AG04449 (cell line): ENCODE measurements around the gene NPAS4.
"Not testable (repeated sequence)": the region's sequence is repeated elsewhere in the genome, so short reads cannot be mapped to it uniquely, and the experiment has no call there.

Experiments
- CTCF ChIA-PET: fragments of 350-600 bp; formaldehyde crosslinking; extraction: SDS; loops from one replicate; lab custom pipeline; 2021; ENCODE audit warnings: antibody characterized with exemption; lab: Yijun Ruan, JAX
- POLR2A ChIA-PET: fragments of 400-600, 350-600 bp; formaldehyde crosslinking; extraction: SDS; loops from one replicate; lab custom pipeline; 2020; ENCODE audit warnings: antibody characterized with exemption, inconsistent platforms; lab: Yijun Ruan, JAX
- DNase-seq: peaks from one replicate; pipeline ENCODE4 v3.0.0-alpha.2; 2010; ENCODE audit warnings: low read depth, low spot score
- H3K4me3 ChIP-seq: 2 replicates; pipeline ENCODE4 v1.5.1; 2011; ENCODE audit warnings: low read depth, mild to moderate bottlenecking, control low read depth, low read length
- CTCF ChIP-seq: IDR thresholded peaks from one replicate; pipeline ENCODE4 v1.5.1; 2011; ENCODE audit warnings: mild to moderate bottlenecking, moderate library complexity, low read length, control low read depth, inconsistent platforms; ENCODE audit not compliant: insufficient read depth; ENCODE audit errors: missing control alignments

Gene NPAS4

DNA sequence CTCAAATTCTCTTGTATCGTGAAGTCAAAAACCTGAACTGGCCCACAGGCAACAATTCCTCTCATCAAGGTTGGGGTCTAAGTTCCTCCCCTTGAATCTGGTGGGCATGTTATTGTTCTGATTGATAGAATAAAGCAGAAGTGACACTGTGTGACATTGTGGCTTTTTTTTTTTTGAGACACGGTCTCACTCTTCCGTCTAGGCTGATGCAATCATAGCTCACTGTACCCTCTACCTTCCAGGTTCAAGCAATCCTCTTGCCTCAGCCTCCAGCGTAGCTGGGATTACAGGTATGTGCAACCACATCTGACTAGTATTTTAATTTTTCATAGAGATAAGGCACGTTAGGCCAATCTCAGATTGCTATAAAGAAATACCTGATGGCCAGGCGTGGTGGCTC, 37.0 kb downstream of the NPAS4 start:
- ChIA-PET CTCF (interaction anchor here (1.4 kb wide), 1 partner anchor 19 kb away, joined by 3 read pairs; the partner anchor contains the start of gene MRPL11), POLR2A (no interaction called here)
- no peak for DNase-seq
- no peak for TF ChIP-seq CTCF
- H3K4me3 ChIP-seq, result no peak overlapping the region

- ChIA-PET CTCF (interaction anchor here (1.3 to 1.7 kb wide), 3 partner anchors 28 to 70 kb away, joined by 3 to 5 read pairs (median 3); no protein-coding TSS in a partner anchor), POLR2A (interaction anchor here (1.0 kb wide), 1 partner anchor 21 kb away, joined by 3 read pairs; the partner anchor contains the start of gene DPP3)
- DNase-seq, result no peak
- TF ChIP-seq CTCF, result no peak
- H3K4me3 ChIP-seq, result no peak overlapping the region
Observed at GRCh38 chr11:66459138-66459778, 38.4 kb downstream of the NPAS4 start.

DNA sequence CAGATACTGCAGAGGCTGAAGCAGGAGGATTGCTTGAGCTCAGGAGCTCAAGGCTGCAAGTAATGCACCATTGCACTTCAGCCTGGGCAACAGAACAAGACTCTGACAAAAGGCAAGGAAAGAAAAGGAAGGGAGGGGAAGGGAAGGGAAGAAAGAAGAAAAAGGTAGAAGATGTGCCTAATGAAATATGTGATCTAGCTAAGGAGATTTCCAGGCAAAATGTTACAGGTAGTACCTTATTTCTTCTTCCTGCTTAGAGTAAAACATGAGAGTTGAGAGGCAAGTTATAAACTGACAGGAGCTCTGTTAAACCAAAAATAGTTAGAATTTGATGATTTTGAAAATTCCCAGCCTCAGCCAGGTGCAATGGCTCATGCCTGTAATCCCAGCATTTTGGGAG, 41.2 kb downstream of the NPAS4 start:
- DNase-seq, result no peak
- TF ChIP-seq CTCF, result no peak
- POLR2A ChIA-PET, result no interaction called here
- H3K4me3 ChIP-seq, result no peak overlapping the region
- CTCF ChIA-PET, result interaction anchor here (0.7 to 1.4 kb wide), 6 partner anchors 23 to 216 kb away, joined by 3 to 7 read pairs (median 4); partner anchors contain the start of genes MRPL11 and RBM4B

DNA sequence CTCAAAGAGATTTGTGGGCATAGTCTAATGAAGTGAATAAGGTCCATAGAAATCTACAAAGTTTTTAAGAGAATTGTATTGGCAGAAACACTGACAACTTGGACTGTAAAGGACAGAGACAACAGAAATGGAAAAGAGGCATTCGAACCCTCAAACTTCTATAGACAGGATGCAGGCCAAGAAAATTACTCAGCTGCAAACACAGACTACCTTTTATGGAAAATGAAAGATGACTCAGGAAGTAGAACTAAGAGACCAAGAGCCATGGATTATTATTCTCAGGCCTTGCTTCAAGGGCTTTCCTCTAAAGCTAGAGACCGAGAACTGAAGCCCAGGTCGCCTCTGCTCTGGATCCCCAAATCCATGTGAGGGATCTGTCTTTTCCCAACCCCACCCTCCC, 42.1 kb downstream of the NPAS4 start:
- DNase-seq, result no peak
- H3K4me3 ChIP-seq, result no peak overlapping the region
- no peak for TF ChIP-seq CTCF
- ChIA-PET CTCF (interaction anchor here (0.9 kb wide), 1 partner anchor 24 kb away, joined by 3 read pairs; the partner anchor contains the start of gene MRPL11), POLR2A (no interaction called here)

DNA sequence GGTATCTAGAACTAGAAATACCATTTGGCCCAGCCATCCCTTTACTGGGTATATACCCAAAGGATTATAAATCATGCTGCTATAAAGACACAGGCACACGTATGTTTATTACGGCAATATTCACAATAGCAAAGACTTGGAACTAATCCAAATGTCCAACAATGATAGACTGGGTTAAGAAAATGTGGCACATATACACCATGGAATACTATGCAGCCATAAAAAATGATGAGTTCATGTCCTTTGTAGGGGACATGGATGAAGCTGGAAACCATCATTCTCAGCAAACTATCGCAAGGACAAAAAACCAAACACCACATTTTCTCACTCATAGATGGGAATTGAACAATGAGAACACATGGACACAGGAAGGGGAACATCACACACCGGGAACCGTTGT, 43.3 kb downstream of the NPAS4 start:
- POLR2A ChIA-PET, H3K4me3 ChIP-seq, DNase-seq: not testable (repeated sequence)
- CTCF ChIA-PET, result interaction anchor here (1.2 to 1.4 kb wide), 2 partner anchors 25 to 214 kb away, joined by 3 read pairs; partner anchors contain the start of genes MRPL11 and RBM4B

- no peak for DNase-seq
- CTCF ChIA-PET, result interaction anchor here (0.7 to 2.3 kb wide), 5 partner anchors 9 to 213 kb away, joined by 3 to 8 read pairs (median 3); partner anchors contain the start of genes MRPL11 and RBM4B
- POLR2A ChIA-PET, result no interaction called here
- H3K4me3 ChIP-seq, result no peak overlapping the region
- no peak for TF ChIP-seq CTCF
Observed at GRCh38 chr11:66464916-66465315, 44.1 kb downstream of the NPAS4 start.
